OCI-LY1 (cell line): Measurements from ENCODE around the gene CHRM1.

ENCODE experiments used
- H2AFZ ChIP-seq: fragments of 200-600 bp; sonication (generic), shearing (Covaris generic); 2 replicates; pipeline ENCODE4 v1.6.0; 2014; ENCODE audit warnings: antibody characterized with exemption, mild to moderate bottlenecking, low read length
- H3F3A ChIP-seq: fragments of 200-600 bp; sonication (generic), shearing (Covaris generic); 2 replicates; pipeline ENCODE4 v1.6.0; 2014; ENCODE audit warnings: mild to moderate bottlenecking, antibody characterized with exemption, low read length, moderate library complexity; ENCODE audit not compliant: insufficient read depth
- H3K27ac ChIP-seq: fragments of 200-600 bp; sonication (generic); 2 replicates; pipeline ENCODE4 v1.5.1; 2014; ENCODE audit warnings: low read length, mixed run types, mild to moderate bottlenecking, low read depth; ENCODE audit not compliant: poor library complexity, severe bottlenecking
- H3K27me3 ChIP-seq: fragments of 200-600 bp; sonication (generic); 2 replicates; pipeline ENCODE4 v1.6.0; 2014; ENCODE audit warnings: antibody characterized with exemption, mild to moderate bottlenecking, low read length, moderate library complexity; ENCODE audit not compliant: insufficient read depth
- H3K36me3 ChIP-seq: fragments of 200-600 bp; sonication (generic); 2 replicates; pipeline ENCODE4 v1.6.1; 2014; ENCODE audit warnings: mild to moderate bottlenecking, antibody characterized with exemption, low read length, moderate library complexity, mixed read lengths; ENCODE audit not compliant: insufficient read depth
- H3K4me1 ChIP-seq: fragments of 200-600 bp; sonication (generic); 2 replicates; pipeline ENCODE4 v1.5.1; 2014; ENCODE audit warnings: mild to moderate bottlenecking, low read length, moderate library complexity; ENCODE audit not compliant: insufficient read depth, severe bottlenecking
- H3K4me2 ChIP-seq: fragments of 200-600 bp; sonication (generic), shearing (Covaris generic); 2 replicates; pipeline ENCODE4 v1.6.1; 2014; ENCODE audit warnings: low read length
- H3K4me3 ChIP-seq: fragments of 200-600 bp; sonication (generic); 2 replicates; pipeline ENCODE4 v1.5.1; 2014; ENCODE audit warnings: low read length, low read depth, mild to moderate bottlenecking, mixed read lengths; ENCODE audit not compliant: poor library complexity, severe bottlenecking
- H3K79me2 ChIP-seq: fragments of 200-600 bp; shearing (Covaris generic); 2 replicates; pipeline ENCODE4 v1.6.1; 2016; ENCODE audit warnings: mixed run types, low read length, mixed read lengths; ENCODE audit not compliant: insufficient read depth
- H3K9ac ChIP-seq: fragments of 200-600 bp; sonication (generic), shearing (Covaris generic); 2 replicates; pipeline ENCODE4 v1.6.1; 2014; ENCODE audit warnings: mild to moderate bottlenecking, low read length, mixed read lengths
- H3K9me2 ChIP-seq: fragments of 200-600 bp; sonication (generic), shearing (Covaris generic); 2 replicates; pipeline ENCODE4 v1.6.1; 2014; ENCODE audit warnings: low read depth, mild to moderate bottlenecking, low read length, mixed read lengths
- H3K9me3 ChIP-seq: fragments of 200-600 bp; shearing (Covaris generic); 2 replicates; pipeline ENCODE4 v1.6.1; 2014; ENCODE audit warnings: low read length, mixed read lengths
- H4K20me1 ChIP-seq: fragments of 200-600 bp; sonication (generic), shearing (Covaris generic); 2 replicates; pipeline ENCODE4 v1.6.0; 2016; ENCODE audit warnings: mild to moderate bottlenecking, low read length; ENCODE audit not compliant: insufficient read depth
- CTCF ChIP-seq: fragments of 200-600 bp; sonication (generic), shearing (Covaris generic); IDR thresholded peaks from 2 replicates; pipeline ENCODE4 v1.5.1; 2017; ENCODE audit warnings: mild to moderate bottlenecking, antibody characterized with exemption, low read length, moderate library complexity, mixed read lengths
- EZH2 ChIP-seq: fragments of 200-600 bp; sonication (generic), shearing (Covaris generic); IDR thresholded peaks from 2 replicates; pipeline ENCODE4 v1.8.0; 2017; ENCODE audit warnings: borderline replicate concordance, mixed run types, mild to moderate bottlenecking, antibody characterized with exemption, low read length, moderate library complexity, mixed read lengths

The CHRM1 gene

GRCh38 chr11:62933750-62934495 lies 12.8 kb upstream of the CHRM1 start:
- Histone ChIP-seq H3K27me3 (peaks cover 4% of the 10 kb centered on the region), H3K4me1 (no peaks in the 10 kb centered on the region), H2AFZ (no peak overlapping the region), H3K79me2 (no peaks in the 10 kb centered on the region), H3K9ac (no peak overlapping the region), H3K27ac (no peak overlapping the region), H3F3A (no peaks in the 10 kb centered on the region), H3K9me3 (no peaks in the 10 kb centered on the region), H3K9me2 (no peaks in the 10 kb centered on the region), H3K4me3 (no peak overlapping the region), H3K36me3 (no peaks in the 10 kb centered on the region), H3K4me2 (no peak overlapping the region), H4K20me1 (no peaks in the 10 kb centered on the region)
- TF ChIP-seq CTCF: no peak
- TF ChIP-seq EZH2: no peak

- TF ChIP-seq CTCF: no peak
- no peak for TF ChIP-seq EZH2
- Histone ChIP-seq H4K20me1 (no peaks in the 10 kb centered on the region), H3K27me3 (peaks cover 4% of the 10 kb centered on the region)
Measured at GRCh38 chr11:62933285-62933684, 12.1 kb upstream of the CHRM1 start.

GRCh38 chr11:62931499-62932278 lies 10.5 kb upstream of the CHRM1 start:
- Histone ChIP-seq H3K27ac (no peak overlapping the region), H3K79me2 (no peaks in the 10 kb centered on the region), H3K9ac (no peak overlapping the region), H3F3A (no peaks in the 10 kb centered on the region), H3K4me1 (no peaks in the 10 kb centered on the region), H3K4me3 (no peak overlapping the region), H2AFZ (no peak overlapping the region), H3K36me3 (no peaks in the 10 kb centered on the region), H3K9me2 (no peaks in the 10 kb centered on the region), H3K4me2 (no peak overlapping the region), H4K20me1 (no peaks in the 10 kb centered on the region), H3K9me3 (no peaks in the 10 kb centered on the region), H3K27me3 (peaks cover 4% of the 10 kb centered on the region)
- TF ChIP-seq EZH2 (no peak), CTCF (no peak)

More at GRCh38 chr11:62933285-62933684, 12.1 kb upstream of the CHRM1 start:
- Histone ChIP-seq H3K36me3 (no peaks in the 10 kb centered on the region), H3K79me2 (no peaks in the 10 kb centered on the region), H3K9me3 (no peaks in the 10 kb centered on the region), H3K4me1 (no peaks in the 10 kb centered on the region), H3F3A (no peaks in the 10 kb centered on the region), H3K4me2 (no peak overlapping the region), H2AFZ (no peak overlapping the region), H3K9ac (no peak overlapping the region), H3K9me2 (no peaks in the 10 kb centered on the region), H3K27ac (no peak overlapping the region), H3K4me3 (no peak overlapping the region)
